Smooth muscle cell of the brain vasculature (primary cell): ENCODE results near the gene TOP3B.
"Not testable (repeated sequence)": the region's sequence is repeated elsewhere in the genome, so short reads cannot be mapped to it uniquely, and the experiment has no call there.

Experiments used
- DNase-seq: peaks from one replicate; pipeline ENCODE4 v3.0.0-alpha.2; 2012; ENCODE audit warnings: low read depth, low spot score

Gene TOP3B

GRCh38 chr22:21923163-21923561 is 59.4 kb downstream of the TOP3B start:
- DNase-seq, result no peak

- DNase-seq, result no peak
Measured at GRCh38 chr22:21922370-21923162, 60.0 kb downstream of the TOP3B start.

GRCh38 chr22:21921729-21922128 is 60.9 kb downstream of the TOP3B start:
- no peak for DNase-seq

GRCh38 chr22:21921184-21921721 is 61.3 kb downstream of the TOP3B start:
- DNase-seq, result no peak

GRCh38 chr22:21920341-21921183 is 62.0 kb downstream of the TOP3B start:
- no peak for DNase-seq

GRCh38 chr22:21919526-21920307 is 62.9 kb downstream of the TOP3B start:
- DNase-seq, result no peak

GRCh38 chr22:21918466-21919185 is 64.0 kb downstream of the TOP3B start:
- DNase-seq, result no peak

GRCh38 chr22:21917959-21918261 is 64.7 kb downstream of the TOP3B start:
- DNase-seq, result no peak

- no peak for DNase-seq
Measured at GRCh38 chr22:21917181-21917958, 65.2 kb downstream of the TOP3B start.

GRCh38 chr22:21916309-21916918 is 66.2 kb downstream of the TOP3B start:
- DNase-seq, result no peak

- no peak for DNase-seq
Measured at GRCh38 chr22:21915624-21916308, 66.8 kb downstream of the TOP3B start.

- not testable (repeated sequence) for DNase-seq
Measured at GRCh38 chr22:21914033-21914642, 68.4 kb downstream of the TOP3B start.

GRCh38 chr22:21910367-21910766 is 72.2 kb downstream of the TOP3B start:
- DNase-seq, result not testable (repeated sequence)

GRCh38 chr22:21909871-21910270 is 72.7 kb downstream of the TOP3B start:
- DNase-seq, result no peak

GRCh38 chr22:21907638-21908522 is 74.7 kb downstream of the TOP3B start:
- DNase-seq, result no peak
